ENCODE data around the gene ROR1. TPM values are rescaled to one million over a fixed set of nuclear protein-coding genes. Genes with fewer than 3 reads are reported as not detected.

Gene ROR1
- total and polyA plus RNA-seq, 2 of the 4 experiments (the other 2 are of a cell fraction): 4.4 to 10.0 TPM

DNA sequence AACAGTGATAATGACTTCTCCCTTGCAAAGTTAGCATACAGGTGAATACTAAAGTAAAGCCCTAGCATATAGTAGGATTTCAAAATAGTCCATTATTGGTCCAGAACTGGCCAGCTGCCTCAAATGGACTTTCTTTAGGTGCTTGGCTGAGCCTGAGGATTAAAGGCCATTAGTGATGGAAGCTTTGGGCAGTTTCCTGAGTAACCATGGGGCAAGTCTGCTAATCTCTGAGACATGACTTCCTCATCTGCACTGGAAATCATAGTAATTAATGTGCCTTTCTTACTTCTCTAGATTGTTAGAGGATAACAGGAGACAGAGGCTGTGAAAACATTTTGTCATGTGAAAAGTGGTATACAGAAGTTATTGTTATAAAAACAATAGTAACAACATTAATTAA is 273.1 kb downstream of the ROR1 start:
- dilution Hi-C loops (cut with HindIII; ENCODE audit: low sequenced_read_pairs, unreplicated experiment): no loop called here
- no peak overlapping the region for H3K4me2 ChIP-seq (ENCODE audit: low read depth, low read length)

More for the DNA sequence above, 273.1 kb downstream of the ROR1 start:
- no TSS peak for BruUV-seq (replicated peaks)
- in situ Hi-C loops (cut with MboI; ENCODE audit: low sequenced_read_pairs) (no loop called here), intact Hi-C loops (cut with micrococcal nuclease) (no loop called here)
- H4K8ac ChIP-seq (ENCODE audit: low read depth in 2 of 2, low read length in 2 of 2): no peak overlapping the region
- H3K23ac ChIP-seq (ENCODE audit: low read depth, low read length): no peak overlapping the region
- no peak overlapping the region for H2AK5ac ChIP-seq (ENCODE audit: low read depth, low read length)
- H2BK120ac ChIP-seq (ENCODE audit: low read depth, low read length): no peak overlapping the region
- H3K4me1 ChIP-seq (ENCODE audit: control insufficient read depth, insufficient read depth, low read length): peaks cover 7% of the 10 kb centered on the region
- H3K14ac ChIP-seq (replicated peaks; ENCODE audit: low read depth, low read length): no peak overlapping the region
- DNase-seq (no peak), ATAC-seq (ENCODE audit: low read depth) (no peak)
- CTCF ChIA-PET: no interaction called here
- no peak overlapping the region for H4K91ac ChIP-seq (ENCODE audit: insufficient read depth, low read depth, low read length)
- no peaks in the 10 kb centered on the region for H4K20me1 ChIP-seq (ENCODE audit: insufficient read depth, low read length)
- peaks cover 5% of the 10 kb centered on the region; the same call in 1 of the 2 replicates for H3K9me1 ChIP-seq (ENCODE audit: insufficient read depth, low read length)
- no peaks in the 10 kb centered on the region for H3K79me1 ChIP-seq (ENCODE audit: low read depth in 1 of 2, low read length in 2 of 2)
- no peak overlapping the region for H2AK9ac ChIP-seq (replicated peaks; ENCODE audit: low read depth, low read length, poor library complexity)
- H2BK20ac ChIP-seq (ENCODE audit: low read depth, low read length): no peak overlapping the region
- POLR2A ChIA-PET (ENCODE audit: unreplicated experiment): no interaction called here
- TF ChIP-seq, protein P1, sequence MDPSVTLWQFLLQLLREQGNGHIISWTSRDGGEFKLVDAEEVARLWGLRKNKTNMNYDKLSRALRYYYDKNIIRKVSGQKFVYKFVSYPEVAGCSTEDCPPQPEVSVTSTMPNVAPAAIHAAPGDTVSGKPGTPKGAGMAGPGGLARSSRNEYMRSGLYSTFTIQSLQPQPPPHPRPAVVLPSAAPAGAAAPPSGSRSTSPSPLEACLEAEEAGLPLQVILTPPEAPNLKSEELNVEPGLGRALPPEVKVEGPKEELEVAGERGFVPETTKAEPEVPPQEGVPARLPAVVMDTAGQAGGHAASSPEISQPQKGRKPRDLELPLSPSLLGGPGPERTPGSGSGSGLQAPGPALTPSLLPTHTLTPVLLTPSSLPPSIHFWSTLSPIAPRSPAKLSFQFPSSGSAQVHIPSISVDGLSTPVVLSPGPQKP (IDR thresholded peaks at IDR 0.05; ENCODE audit: borderline replicate concordance, low read depth, low read length): no peak
- no peak for TF ChIP-seq RAD21 (IDR thresholded peaks at IDR 0.05; ENCODE audit: low read length)
- TF ChIP-seq MAZ (IDR thresholded peaks at IDR 0.05; ENCODE audit: borderline replicate concordance, low read depth, low read length): no peak
- TF ChIP-seq RCOR1 (IDR thresholded peaks at IDR 0.05; ENCODE audit: insufficient replicate concordance, low read length): no peak
- TF ChIP-seq SMC3 (IDR thresholded peaks at IDR 0.05; ENCODE audit: low read depth, low read length): no peak
- TF ChIP-seq FOS (IDR thresholded peaks at IDR 0.05; ENCODE audit: low read depth, low read length): no peak
- no peak for TF ChIP-seq POLR2A (IDR thresholded peaks at IDR 0.05; ENCODE audit: low read depth, low read length)
- no peak for TF ChIP-seq MAFK (IDR thresholded peaks at IDR 0.05; ENCODE audit: low read depth, low read length)
- no peak for TF ChIP-seq MXI1 (IDR thresholded peaks at IDR 0.05; ENCODE audit: borderline replicate concordance, low read depth, low read length)
- no peak for TF ChIP-seq BHLHE40 (IDR thresholded peaks at IDR 0.05; ENCODE audit: low read depth, low read length)
- no peak for TF ChIP-seq USF2 (IDR thresholded peaks at IDR 0.05; ENCODE audit: low read depth, low read length)
- TF ChIP-seq CHD1 (IDR thresholded peaks at IDR 0.05; ENCODE audit: low read depth, low read length): no peak
- no peak for TF ChIP-seq NFE2L2 (IDR thresholded peaks at IDR 0.05; ENCODE audit: low read depth, low read length)
- TF ChIP-seq, protein P2, sequence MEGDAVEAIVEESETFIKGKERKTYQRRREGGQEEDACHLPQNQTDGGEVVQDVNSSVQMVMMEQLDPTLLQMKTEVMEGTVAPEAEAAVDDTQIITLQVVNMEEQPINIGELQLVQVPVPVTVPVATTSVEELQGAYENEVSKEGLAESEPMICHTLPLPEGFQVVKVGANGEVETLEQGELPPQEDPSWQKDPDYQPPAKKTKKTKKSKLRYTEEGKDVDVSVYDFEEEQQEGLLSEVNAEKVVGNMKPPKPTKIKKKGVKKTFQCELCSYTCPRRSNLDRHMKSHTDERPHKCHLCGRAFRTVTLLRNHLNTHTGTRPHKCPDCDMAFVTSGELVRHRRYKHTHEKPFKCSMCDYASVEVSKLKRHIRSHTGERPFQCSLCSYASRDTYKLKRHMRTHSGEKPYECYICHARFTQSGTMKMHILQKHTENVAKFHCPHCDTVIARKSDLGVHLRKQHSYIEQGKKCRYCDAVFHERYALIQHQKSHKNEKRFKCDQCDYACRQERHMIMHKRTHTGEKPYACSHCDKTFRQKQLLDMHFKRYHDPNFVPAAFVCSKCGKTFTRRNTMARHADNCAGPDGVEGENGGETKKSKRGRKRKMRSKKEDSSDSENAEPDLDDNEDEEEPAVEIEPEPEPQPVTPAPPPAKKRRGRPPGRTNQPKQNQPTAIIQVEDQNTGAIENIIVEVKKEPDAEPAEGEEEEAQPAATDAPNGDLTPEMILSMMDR (conservative IDR thresholded peaks at IDR 0.05; ENCODE audit: low read depth, low read length): no peak
- no peak for TF ChIP-seq CEBPB (IDR thresholded peaks at IDR 0.05; ENCODE audit: low read depth, low read length)
- no peak overlapping the region for H2BK5ac ChIP-seq (ENCODE audit: low read depth, low read length, poor library complexity, severe bottlenecking)
- H3K9ac ChIP-seq (ENCODE audit: low read depth, low read length): no peak overlapping the region
- H3K27ac ChIP-seq (ENCODE audit: insufficient read depth, low read length): no peak overlapping the region
- H2AFZ ChIP-seq (replicated peaks; ENCODE audit: low read length, poor library complexity): no peak overlapping the region
- H3K27me3 ChIP-seq (ENCODE audit: control insufficient read depth, insufficient read depth, low read length): no peaks in the 10 kb centered on the region
- no peak overlapping the region for H3K56ac ChIP-seq (ENCODE audit: extremely low read depth, insufficient read depth, low read length)
- no peaks in the 10 kb centered on the region for H3K9me3 ChIP-seq (ENCODE audit: control insufficient read depth, insufficient read depth, low read length)
- H2BK15ac ChIP-seq (ENCODE audit: low read depth, low read length): no peak overlapping the region
- no peak overlapping the region for H3K4ac ChIP-seq (ENCODE audit: low read depth, low read length)
- H3K4me3 ChIP-seq (ENCODE audit: insufficient read depth, low read depth, low read length): no peak overlapping the region
- H3K36me3 ChIP-seq (ENCODE audit: control insufficient read depth, insufficient read depth, low read length): peaks cover 2% of the 10 kb centered on the region; the same call in 1 of the 2 replicates
- H4K5ac ChIP-seq (ENCODE audit: low read depth, low read length): no peak overlapping the region
- H3K18ac ChIP-seq (ENCODE audit: low read depth, low read length): no peak overlapping the region
